ENCODE results near the gene GDPD5.

GDPD5 gene

DNA sequence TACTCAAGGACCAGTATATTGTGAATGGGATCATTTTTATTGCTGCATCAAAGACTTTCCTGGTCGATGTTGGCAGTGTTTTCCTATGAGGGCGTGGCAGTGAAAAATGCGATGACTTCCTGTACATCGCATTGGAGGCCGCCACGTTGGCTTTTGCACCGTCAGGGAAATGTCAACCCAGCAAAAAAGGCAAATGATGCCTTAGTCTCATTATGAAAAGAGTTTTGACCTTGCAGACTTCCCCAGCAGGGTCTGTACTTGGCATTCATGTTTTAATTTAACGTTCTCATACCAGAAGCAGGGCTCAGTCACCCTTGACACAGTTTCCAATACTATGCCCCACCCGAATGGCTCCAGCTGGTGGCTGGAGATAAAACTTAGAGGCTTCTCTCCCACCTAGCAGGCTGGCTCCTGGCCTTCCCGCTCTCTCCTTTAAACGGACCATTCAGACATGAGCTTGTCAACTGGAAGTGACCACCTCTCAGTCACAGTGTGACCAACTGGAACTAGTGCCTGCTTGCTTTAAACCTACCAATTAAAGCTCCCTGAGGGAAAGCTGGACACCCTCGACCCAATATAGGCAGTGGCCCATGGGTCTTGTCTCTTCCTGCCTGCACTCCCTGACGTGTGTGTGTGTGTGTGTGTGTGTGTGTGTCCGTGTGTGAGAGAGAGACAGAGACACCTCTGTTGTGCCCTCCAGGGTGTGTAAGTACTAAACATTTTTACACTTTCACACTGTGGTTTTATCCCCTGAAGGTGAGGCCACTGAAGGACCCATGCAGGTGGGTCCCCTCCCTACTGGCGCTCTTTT, 8.7 kb upstream of the GDPD5 start:
- no peak for DNase-seq (ENCODE audit: low spot score)

DNA sequence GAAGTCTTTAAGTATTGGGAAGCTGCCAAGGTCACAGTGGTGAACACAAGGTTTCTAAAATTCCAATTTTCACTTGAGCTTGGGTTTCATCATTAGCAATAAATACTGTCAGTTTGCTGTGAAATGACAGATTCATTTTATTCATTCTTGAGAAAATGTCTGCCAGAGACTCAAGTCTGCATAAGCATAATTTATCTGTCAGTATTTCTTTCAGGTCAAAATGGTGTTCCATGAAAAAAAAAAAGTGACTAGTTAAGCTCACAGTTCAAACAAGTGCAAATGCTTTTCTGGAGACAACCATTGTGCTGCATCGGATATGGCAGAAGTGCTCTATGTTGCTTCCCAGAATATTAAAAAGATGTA, 8.1 kb upstream of the GDPD5 start:
- DNase-seq (ENCODE audit: low spot score), result no peak

DNA sequence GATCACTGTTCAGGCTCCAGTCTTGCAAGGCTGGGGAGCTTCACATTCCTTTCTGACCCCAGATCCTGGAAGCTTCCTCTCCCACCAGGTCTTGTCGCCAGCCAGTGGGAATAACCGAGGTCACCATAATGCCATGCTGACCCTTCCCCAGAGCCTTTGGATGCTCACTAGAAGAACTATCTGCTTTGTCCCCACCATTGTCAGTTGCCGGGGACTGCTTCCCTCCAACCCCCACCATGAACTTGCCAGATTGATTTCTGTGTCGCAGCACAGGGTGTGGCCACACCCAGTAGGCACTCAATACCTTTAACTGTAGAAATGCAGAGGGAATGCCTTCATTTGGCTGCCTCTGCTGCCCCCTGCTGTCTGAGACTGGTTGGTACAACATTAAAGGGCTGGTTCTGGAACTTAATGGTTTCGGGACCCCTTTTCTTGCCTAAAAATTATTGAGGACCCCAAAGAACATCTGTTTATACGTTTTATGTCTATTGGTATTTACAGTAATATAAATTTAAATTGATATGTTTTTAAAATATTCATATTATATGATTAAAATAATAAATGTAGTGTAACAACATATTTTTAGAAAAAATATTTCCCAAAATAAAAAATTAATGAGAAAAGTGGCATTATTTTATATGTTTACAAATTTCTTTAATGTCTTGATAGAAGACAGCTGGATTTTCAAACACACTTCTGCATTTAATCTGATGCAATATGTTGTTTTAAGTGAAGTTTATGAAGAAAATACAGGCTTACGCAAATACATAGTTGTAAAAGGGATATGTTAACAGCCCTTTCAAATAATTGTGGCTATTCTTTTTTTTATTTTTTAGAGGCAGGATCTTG, 6.7 kb upstream of the GDPD5 start:
- peak; percentile 85 for DNase-seq (ENCODE audit: low spot score)

DNA sequence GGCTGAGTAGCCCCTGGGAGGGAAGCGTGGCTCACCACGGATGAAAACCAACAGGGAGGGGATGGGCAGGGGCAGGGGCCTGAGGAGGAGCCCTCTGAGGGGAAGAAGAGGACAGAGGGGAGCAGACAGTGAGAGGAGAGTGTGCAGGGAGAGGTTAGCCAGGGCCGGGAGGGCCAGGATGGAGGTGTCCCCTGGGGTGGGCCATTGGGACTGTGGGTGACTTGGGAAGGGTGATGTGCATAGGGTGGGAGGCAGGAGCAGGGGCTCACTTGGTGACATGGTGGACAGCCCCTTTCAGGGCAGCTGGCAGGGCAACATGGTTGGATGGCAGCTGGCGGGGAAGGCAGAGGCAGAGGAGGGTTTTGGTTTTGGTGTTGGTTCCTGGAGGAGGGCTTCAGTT, 5.6 kb upstream of the GDPD5 start:
- DNase-seq (ENCODE audit: low spot score), result no peak

DNA sequence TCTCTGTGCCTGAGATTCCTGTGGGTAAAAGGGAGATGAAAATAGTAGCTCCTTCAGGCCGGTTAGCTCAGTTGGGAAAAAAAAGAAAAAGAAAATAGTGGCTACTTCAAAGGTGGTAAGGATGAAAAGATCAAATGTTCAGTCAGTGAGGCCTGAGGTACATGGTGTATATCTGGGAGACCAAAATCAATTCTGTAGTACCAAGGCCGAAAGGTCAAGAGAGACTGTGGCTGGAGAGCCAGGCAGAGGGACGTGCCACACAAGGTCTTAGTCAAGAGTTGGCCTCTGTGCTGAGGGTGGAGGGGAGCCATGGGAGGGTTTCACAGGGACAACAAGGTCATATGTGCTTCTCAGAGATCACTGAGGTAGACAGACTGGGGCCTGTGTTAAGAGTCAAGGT, 4.8 kb upstream of the GDPD5 start:
- no peak for DNase-seq (ENCODE audit: low spot score)

DNA sequence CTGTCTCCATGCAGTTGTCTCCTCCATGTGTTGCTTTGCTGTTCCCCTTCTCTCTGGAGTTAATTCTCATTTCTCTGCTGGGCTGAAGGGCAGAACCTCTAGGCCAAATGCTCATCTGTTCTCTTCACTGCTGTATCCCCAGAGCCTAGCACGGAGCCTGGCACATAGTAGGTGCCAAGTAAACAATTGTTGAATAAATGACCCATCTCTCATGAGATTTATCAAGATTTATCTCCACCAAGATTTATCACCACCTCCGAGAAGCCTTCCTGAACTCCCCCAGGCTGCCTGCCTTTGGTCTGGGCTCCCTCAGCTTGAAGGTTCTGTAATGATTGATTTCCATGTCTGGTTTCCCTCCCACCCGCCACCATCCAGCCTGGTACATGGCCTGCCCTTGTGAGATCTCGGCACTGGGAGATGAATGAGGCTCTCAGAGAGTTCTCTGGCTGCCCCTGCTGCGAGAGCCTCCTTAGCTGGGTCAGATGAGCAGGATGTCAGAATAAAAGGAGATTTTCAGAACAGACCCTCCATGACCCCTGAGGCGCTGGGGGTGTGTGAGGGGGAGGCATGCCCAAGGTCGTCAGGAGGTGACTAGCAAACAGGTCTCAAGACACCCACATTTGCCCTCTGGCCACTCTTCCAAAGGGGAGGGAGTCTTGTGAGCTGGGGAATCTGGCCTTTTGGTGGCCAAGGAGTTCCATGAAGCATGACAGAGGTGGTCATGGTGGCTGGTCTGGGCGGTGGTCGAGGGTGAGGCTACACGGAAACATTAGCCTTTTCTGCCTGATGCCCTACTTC, 2.4 kb upstream of the GDPD5 start:
- no peak for DNase-seq (ENCODE audit: low spot score)

DNA sequence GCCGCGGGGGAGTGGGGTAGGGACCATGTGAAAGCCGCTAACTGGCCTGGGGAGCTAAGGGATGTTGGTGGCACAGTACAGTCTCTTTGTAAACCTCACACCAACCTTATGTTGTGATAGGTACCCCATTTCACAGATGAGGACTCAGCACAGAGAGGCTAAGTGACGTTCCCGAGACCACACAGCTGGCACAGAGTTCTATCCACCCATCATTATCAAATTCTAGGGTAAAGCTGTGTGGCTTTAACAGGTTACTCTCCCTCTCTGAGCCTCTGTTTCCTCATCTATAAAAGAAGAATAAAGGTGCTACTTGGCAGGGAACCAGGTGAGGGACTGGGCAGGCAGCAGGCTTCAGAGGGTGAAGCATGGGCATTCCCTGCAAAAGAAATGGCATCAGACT, 1.4 kb upstream of the GDPD5 start:
- no peak for DNase-seq (ENCODE audit: low spot score)

DNA sequence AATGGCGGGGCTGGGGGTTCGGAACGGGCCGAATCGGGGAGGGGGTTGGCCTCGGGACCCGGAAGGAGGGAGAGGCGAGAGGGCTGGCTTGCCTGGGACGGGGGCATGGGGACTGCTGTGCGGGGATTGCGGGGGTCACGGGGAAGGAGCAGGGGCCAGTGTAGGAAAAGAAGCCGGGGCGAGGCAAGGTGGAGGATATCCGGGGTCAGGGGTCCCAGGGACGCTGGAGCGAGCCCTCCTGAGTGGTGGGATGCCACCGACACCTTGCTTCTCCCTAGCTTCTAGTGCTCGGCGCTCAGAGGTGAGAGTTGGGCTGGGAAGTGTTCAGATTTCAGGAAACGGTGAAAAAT, 426 bp upstream of the GDPD5 start:
- no peak for DNase-seq (ENCODE audit: low spot score)

DNA sequence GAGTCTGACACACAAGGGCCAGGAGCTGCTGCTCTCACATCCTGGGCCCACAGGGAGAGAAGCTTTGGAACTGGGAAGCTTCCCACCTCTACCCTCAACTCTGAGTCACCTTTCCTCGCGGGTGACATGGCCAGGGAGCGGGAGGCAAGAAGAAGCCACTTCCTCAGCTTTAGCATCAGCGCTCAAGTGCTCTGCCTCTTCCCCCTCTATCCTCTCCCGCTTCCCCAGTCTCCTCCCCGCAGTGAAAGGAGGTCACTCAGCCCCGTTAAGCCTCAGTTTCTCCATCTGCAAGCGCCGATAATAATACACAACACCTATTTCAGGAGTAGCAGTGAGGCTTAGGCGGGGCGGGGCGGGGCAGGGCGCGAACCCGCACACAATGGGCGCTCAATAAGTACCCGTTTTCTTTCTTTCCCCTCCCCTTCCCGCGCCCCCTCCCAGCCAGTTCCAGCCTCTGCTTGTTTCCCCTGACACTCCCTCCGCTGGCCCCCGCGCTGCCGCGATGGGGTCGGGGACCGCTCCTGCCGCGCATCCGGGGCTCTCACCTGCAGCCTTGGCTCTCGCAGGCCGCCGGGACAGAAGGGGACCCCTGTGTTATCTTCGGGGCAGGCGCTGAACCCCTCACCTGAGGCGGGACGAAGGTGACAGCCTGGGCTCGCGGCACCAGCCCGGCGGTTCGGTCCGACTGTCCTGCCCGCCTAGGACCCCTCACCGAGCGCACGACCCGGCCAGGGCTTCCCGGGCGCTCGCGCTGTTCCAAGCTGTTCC, 892 bp downstream of the GDPD5 start:
- peak; percentile 76 for DNase-seq (ENCODE audit: low spot score)

DNA sequence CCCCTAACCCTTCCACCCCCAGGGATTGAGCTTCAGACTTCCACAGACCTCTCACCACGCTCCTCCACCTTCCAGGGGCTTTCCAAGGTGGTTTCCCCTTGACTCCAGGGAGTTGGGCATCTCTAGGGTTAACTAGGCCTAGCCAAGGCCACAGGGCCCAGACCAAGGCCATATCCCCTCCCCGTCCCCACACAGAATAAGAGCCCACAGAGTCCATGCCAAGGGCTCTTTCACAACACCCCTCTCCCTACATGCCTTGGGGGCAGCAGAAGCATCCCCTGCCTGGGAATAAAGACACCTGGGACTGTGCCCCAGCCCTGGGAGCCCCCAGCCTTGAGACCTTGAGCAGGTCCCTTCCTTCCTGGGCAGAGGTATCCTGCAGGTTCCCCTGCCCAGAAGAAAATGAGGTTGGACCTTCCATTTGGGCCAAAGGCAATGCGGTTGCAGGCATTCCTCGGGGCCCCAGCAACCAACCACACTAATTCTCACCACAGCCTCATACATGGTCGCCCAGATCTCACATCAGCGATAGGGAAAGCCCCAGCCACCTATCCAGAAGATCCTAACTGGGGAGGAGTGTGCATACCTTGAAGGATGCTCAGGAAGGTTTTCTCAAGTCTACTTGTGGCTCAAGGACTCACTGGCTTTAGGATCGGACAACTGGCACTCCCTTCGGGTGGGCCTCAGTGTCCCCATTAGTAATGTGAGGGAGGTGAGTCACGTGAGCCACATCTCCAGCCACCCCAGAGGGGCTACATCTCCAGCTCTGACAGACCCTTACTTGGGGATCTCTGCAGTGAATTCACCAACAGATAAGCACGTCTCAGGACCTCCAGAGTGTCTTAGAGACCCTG, 1.7 kb downstream of the GDPD5 start:
- DNase-seq (ENCODE audit: low spot score), result no peak

DNA sequence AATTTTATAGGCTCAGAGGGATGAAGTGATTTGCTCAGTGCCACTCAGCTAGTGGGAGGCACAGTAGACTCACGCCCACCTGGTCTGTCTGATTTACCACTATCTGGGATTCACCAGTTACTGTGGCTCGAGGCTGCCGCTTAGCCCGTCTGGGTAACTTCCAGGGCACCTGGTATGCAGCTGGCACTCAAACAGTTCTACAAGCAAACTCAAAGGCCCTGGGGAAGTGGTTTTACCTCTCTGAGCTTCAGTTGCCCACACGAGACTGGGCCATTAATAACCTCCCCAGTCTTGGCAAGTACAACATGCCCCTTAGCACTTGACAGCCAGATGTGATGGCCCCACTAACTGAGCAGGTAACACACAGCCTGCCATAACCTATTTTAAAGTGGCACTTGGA, 2.6 kb downstream of the GDPD5 start:
- no peak for DNase-seq (ENCODE audit: low spot score)

DNA sequence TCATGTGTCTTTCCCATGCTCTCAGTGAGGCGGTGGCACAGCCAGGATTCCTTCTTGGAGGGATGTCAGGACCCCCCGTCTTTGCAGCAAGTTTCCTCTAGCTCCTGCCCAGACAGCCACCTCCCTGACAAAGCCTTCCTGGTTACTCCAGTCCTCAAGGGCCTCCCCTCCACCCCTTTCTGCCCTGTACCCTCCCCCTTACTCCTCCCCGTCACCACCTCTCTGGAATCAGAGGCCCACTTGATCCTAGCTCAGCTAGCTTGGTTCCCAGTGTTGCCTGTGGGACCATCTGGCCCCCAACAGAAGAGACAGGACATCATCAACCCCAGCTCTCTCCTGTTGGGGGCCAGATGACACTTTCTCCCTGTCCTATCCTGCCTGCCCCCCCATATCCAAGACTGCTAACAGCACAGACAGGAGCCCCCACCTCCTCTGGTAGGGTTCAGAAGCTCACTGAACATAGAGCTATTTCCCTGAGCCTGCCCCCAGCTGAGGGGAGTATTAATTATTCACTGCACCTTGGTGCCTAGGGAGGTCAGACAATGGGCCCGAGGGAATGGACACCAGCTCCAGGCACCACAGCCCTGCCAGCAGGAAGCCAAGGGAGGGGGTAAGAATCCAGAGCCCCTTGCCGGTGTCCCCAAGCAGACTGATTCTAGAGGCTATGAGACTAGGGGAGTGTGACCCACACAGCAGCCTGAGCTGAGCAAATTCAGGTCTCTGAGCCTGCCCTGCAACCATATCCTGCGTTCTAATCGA, 3.3 kb downstream of the GDPD5 start:
- DNase-seq (ENCODE audit: low spot score), result no peak

DNA sequence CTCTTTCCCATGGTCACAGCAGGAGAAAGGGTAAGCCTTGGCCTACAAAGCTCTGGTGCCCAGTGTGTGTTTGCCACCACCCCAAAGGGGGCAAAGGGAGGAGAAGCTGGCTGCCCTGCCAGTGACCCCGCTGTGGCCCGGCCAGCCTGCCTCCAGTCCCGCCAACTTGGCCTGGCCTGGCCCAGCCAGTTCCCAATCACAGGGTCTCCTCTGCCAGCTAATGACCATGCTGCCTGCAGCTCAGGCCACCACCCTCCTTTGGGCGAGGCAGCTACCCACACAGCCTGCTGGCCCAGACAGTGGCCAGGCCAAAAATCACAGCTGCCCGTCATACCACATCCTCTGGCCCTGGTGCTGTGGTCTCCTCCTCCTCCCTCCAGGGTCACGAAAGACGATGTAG, 5.1 kb downstream of the GDPD5 start:
- no peak for DNase-seq (ENCODE audit: low spot score)

DNA sequence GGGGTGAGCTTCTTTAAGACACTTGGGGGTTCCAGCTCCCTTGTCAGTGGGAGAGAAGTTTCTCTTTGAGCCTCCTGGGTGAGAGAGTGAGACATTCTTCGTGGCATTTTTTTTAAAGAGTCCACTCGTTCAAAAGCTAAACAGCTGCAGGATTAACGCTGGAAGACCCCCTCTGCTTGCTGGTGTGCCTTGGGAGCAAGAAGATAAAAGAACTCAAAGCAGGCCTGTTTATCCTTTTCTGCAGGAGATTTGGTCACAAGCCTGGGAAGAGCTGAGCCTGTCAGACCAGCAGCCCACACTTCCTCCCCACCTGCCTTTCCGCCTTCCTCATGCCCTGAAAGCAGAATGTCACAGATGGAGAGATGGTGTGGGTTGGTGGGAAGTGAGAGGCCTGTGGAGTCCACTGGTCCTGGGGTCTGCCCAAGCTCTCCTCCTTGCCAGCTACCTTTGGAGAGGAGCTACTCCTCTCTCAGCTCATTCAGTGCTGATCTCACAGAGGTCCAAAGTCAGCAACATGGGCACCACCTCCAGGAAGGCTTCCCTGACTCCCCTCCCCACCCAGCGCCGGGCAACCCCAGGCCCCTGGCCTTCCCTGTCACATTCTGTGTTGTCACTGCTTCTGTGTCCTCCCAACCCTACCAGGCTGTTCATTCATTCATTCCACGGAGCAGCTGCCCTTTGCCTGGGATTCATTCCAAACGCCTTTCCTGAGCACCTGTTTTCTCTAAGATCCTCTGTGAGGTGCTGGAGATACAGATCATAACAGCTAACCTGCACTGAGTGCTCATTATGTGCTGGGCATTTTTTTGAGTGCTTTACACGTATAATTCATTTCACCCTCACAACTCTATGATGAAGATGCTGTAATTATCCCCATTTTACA, 6.7 kb downstream of the GDPD5 start:
- no peak for DNase-seq (ENCODE audit: low spot score)

DNA sequence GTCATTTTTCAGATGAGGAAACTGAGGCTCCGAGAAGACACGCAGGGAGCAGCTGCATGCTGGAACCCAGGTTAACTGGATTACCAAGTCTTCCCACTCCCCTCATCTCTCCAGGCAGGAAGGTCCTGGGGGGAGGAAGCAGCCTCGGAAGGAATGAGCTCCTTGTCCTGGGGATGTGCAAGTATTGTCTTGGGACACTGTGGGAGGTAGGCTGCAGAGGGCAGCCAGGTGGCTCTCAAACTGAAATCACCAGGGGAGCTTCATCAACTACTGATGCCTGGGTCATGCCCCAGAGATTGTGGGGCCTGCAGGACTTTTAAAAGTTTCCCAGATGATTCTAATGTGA, 7.6 kb downstream of the GDPD5 start:
- no peak for DNase-seq (ENCODE audit: low spot score)

DNA sequence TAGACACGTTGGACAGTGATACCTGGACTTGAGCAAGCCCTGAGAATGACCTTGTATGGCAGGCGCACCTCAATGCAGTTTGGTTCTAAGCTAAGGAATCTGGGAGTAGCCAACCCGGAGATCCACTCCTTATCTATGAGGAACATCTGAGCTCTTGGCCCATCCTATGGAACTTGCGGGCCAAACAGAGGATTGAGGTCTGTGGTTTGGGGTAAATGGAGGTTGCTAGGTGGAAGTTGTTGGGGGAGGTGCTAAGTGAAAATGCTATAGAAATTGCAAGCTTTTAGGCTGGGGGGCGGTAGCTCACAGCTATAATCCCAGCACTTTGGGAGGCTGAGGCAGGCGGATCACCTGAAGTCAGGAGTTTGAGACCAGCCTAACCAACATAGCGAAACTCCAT, 8.9 kb downstream of the GDPD5 start:
- no peak for DNase-seq (ENCODE audit: low spot score)

DNA sequence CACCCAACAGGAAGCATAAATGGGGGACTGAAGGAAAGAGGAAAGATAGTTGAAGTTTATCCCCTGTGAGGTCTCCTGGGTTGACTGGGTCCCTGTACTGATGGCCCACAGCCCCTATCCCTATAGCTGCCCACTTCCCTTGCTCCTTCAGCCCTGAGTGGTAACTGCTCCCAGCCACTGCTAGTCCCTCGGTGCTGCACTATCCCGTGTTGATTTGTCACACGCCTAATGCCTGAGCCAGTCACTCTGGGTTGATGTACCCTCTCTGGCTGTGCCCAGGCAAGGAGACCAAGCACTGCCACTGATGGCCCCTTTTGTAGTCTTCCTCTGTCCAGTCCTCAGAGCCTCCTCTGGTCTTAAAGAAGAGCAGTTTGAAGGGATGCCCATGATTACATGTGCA, 9.6 kb downstream of the GDPD5 start:
- DNase-seq (ENCODE audit: low spot score), result no peak

DNA sequence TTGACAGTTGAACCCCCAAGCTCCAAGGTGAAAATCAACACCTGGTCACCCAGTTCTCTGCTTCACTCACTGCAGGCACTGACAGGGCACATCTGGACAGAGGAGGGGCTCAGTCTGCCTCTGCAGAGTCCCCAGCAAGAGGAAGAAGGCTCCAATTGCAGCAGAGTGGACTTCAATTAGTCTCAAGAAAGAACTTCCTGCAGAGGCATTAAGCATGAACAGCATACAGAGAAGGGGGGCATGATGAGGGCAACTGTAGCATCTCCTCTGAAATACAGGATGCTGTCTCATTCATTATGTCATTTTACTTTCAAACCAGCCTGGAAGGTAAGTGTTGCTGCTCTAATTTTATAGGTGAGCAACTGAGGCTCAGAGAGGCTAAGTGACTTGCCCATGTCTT, 11.1 kb downstream of the GDPD5 start:
- DNase-seq (ENCODE audit: low spot score), result no peak

DNA sequence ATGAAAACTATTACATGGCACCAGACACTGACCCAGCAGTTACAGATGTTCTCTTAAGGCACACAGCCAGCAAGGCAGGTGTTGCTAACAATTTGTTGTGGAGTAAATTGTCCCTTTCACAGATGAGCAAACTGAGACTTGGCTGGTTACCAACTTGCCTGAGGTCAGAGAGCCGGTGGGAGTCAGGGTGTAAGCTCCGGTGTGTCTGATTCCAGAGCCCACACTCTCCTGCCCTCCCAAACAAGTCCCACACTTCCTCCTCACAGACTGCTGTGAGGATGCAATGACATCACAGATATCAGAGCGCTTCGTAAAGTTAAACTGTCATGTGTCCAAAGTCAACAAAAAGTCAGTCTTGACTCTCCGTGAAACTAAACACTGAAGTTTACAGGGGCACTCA, 12.5 kb downstream of the GDPD5 start:
- no peak for DNase-seq (ENCODE audit: low spot score)

DNA sequence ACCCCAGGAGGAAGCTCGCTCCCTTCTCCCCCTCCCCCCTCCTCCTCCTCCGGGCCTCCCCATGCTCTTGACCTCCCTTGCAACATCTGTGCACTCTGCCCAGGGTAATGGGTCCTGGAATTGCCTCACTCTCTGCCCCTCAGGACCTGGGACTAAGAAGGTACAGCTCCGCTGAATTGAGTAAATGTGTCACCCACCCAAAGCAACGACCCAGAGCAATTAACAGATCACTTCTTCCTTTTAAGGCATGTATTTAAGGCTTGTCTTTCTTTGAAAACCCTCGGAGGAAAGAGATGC, 15.1 kb downstream of the GDPD5 start:
- DNase-seq (ENCODE audit: low spot score), result no peak
